ENCODE results near the gene RIPOR3.

Gene RIPOR3

DNA sequence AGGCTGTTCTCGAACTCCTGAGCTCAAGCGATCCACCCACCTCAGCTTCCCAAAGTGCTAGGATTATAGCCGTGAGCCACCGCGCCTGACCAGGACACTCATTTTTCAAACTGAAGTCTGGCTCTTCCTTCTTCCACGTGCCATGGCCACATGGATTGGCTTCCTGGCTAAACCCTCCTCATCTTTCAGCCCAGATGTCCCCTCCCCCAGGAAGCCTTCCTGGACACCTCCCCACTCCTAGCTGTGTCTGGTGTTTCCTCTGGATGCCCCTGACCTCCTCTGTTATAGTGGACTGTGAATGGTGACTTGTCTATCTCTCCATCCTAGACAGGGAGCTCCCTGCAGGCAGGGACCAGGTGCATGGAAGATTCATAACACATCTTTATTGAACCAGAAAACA is 57.2 kb downstream of the RIPOR3 start:
- H3K9me3 ChIP-seq (ENCODE audit: control insufficient read depth, insufficient read depth, low read length), result no peaks in the 10 kb centered on the region
- peaks cover 25% of the 10 kb centered on the region for H3K4me1 ChIP-seq (ENCODE audit: control insufficient read depth, insufficient read depth, low read length)
- H3K36me3 ChIP-seq (ENCODE audit: control insufficient read depth, insufficient read depth, low read length), result no peaks in the 10 kb centered on the region
- H3K9ac ChIP-seq (ENCODE audit: low read depth, low read length), result no peak overlapping the region
- no peaks in the 10 kb centered on the region for H3K27me3 ChIP-seq (ENCODE audit: control insufficient read depth, insufficient read depth, low read length)
- no peak overlapping the region for H3K27ac ChIP-seq (ENCODE audit: low read depth, low read length)
- H3K4me3 ChIP-seq (ENCODE audit: low read depth, low read length), result no peak overlapping the region

DNA sequence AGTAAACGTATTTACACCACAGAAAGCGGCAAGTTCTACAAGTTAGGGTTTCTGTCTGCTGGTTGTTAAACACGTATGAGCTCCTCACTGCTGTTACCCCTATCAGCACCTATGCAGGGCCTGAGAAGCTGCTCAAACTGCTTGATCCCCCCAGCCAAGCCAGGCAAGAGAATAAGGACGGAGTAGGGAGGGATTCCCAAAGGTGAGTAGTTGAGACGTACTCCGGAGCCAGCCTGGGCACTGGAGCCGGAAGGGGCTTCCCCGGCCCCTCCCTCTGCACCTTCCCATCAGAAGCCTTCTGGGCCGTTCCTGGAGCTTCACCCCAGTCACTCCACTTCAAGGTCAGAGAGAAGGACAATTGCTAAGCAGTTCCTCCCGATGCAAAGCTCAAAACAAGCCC is 58.0 kb downstream of the RIPOR3 start:
- Histone ChIP-seq H3K9me3 (ENCODE audit: control insufficient read depth, insufficient read depth, low read length) (no peaks in the 10 kb centered on the region), H3K27me3 (ENCODE audit: control insufficient read depth, insufficient read depth, low read length) (no peaks in the 10 kb centered on the region), H3K27ac (ENCODE audit: low read depth, low read length) (no peak overlapping the region), H3K9ac (ENCODE audit: low read depth, low read length) (no peak overlapping the region), H3K4me1 (ENCODE audit: control insufficient read depth, insufficient read depth, low read length) (peaks cover 21% of the 10 kb centered on the region), H3K36me3 (ENCODE audit: control insufficient read depth, insufficient read depth, low read length) (no peaks in the 10 kb centered on the region), H3K4me3 (ENCODE audit: low read depth, low read length) (no peak overlapping the region)

DNA sequence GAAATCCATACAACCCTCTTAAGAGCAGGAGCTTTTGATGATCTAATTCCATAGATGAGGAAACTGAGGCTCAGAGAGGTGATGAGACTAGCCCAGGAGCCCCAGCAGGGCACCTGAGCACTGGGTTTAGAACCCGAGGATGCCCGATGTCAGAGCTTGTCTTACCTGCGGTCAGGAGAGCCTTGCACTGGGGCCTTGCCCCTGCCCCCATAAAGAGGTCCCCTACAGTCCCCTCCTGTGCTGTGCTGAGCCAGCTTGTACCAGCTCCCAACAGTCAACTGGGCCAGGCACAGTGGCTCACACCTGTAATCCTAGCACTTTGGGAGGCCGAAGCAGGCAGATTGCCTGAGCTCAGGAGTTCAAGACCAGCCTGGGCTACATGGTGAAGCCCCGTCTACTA is 58.6 kb downstream of the RIPOR3 start:
- H3K9me3 ChIP-seq (ENCODE audit: control insufficient read depth, insufficient read depth, low read length), result no peaks in the 10 kb centered on the region
- H3K27ac ChIP-seq (ENCODE audit: low read depth, low read length), result no peak overlapping the region
- no peaks in the 10 kb centered on the region for H3K27me3 ChIP-seq (ENCODE audit: control insufficient read depth, insufficient read depth, low read length)
- H3K4me3 ChIP-seq (ENCODE audit: low read depth, low read length), result no peak overlapping the region
- H3K4me1 ChIP-seq (ENCODE audit: control insufficient read depth, insufficient read depth, low read length), result peaks cover 20% of the 10 kb centered on the region
- H3K36me3 ChIP-seq (ENCODE audit: control insufficient read depth, insufficient read depth, low read length), result no peaks in the 10 kb centered on the region
- no peak overlapping the region for H3K9ac ChIP-seq (ENCODE audit: low read depth, low read length)

DNA sequence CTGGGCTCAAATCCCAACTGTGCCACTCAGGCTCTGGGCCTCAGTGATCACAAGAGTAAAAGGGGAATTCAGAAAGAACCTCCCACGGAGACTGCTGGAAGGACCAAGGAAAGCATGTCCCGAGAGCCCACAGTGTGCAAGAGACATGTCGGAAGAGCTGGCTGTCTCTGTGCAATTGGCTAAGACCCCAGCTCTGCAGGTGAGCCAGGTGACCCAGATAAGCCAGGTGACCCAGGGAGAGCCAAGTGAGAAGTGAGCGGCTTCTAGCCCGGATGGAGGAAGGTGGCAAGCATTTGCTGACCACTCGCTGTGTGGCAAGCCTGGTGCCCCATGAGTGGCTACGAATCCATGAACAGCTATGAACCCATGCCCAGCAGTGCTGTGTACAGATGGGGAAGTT is 59.1 kb downstream of the RIPOR3 start:
- Histone ChIP-seq H3K4me3 (ENCODE audit: low read depth, low read length) (no peak overlapping the region), H3K27ac (ENCODE audit: low read depth, low read length) (no peak overlapping the region), H3K9ac (ENCODE audit: low read depth, low read length) (no peak overlapping the region), H3K9me3 (ENCODE audit: control insufficient read depth, insufficient read depth, low read length) (no peaks in the 10 kb centered on the region), H3K4me1 (ENCODE audit: control insufficient read depth, insufficient read depth, low read length) (peaks cover 15% of the 10 kb centered on the region), H3K36me3 (ENCODE audit: control insufficient read depth, insufficient read depth, low read length) (no peaks in the 10 kb centered on the region), H3K27me3 (ENCODE audit: control insufficient read depth, insufficient read depth, low read length) (no peaks in the 10 kb centered on the region)

DNA sequence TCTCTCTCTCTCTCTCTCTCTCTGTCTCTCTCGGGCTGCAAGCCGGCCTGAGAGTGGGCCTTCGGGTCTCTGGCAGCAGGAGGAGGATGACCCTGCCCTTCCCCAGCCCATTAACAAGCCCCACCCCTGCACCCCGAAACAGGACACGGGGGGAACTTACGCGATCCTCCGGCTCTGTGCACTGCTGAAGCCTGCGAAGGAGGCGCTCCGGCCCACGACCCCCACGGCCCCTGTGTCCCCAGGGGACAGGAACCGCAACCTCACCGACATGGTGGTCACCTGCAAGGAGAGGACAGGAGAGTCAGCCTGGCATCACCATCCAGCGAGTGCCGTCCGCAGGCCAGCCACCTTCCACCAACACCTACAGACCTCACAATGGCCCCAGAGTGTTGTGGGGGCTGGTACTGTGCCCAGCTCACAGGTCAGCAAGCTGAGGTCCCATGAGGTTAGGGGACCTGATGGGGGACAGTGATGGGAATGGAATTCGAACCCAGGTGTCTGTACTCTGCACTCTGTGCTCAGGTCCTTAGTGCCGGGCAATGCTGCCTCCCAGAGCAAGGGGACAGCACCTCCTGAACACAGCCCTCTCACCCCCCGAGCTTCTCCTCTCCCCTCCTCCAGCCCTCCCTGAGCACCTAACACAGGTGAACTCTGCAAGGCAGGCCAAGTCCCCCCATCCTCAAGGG is 60.6 kb downstream of the RIPOR3 start:
- Histone ChIP-seq H3K9me3 (ENCODE audit: control insufficient read depth, insufficient read depth, low read length) (no peaks in the 10 kb centered on the region), H3K36me3 (ENCODE audit: control insufficient read depth, insufficient read depth, low read length) (no peaks in the 10 kb centered on the region), H3K27me3 (ENCODE audit: control insufficient read depth, insufficient read depth, low read length) (no peaks in the 10 kb centered on the region), H3K4me1 (ENCODE audit: control insufficient read depth, insufficient read depth, low read length) (peaks cover 4% of the 10 kb centered on the region; the same call in 1 of the 2 replicates), H3K9ac (ENCODE audit: low read depth, low read length) (no peak overlapping the region), H3K4me3 (ENCODE audit: low read depth, low read length) (no peak overlapping the region), H3K27ac (ENCODE audit: low read depth, low read length) (no peak overlapping the region)

DNA sequence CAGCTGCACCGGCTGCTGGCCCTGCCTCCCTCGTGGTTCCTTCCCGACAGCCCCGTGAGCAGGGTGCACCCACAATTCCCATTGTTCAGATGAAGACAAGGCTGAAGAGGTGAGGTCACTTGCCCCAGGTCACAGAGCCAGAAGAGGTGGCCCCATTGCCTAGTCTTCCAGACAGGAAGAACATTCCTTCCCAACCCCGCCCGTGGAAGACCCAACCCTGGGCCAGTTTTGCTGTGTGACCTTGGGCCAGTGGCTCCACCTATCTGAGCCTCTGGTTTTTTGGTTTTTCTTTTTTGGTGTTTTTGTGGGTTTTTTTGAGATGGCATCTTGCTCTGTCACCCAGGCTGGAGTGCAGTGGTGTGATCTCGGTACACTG is 61.7 kb downstream of the RIPOR3 start:
- Histone ChIP-seq H3K4me3 (ENCODE audit: low read depth, low read length) (no peak overlapping the region), H3K27me3 (ENCODE audit: control insufficient read depth, insufficient read depth, low read length) (no peaks in the 10 kb centered on the region), H3K36me3 (ENCODE audit: control insufficient read depth, insufficient read depth, low read length) (no peaks in the 10 kb centered on the region), H3K27ac (ENCODE audit: low read depth, low read length) (no peak overlapping the region), H3K9ac (ENCODE audit: low read depth, low read length) (no peak overlapping the region), H3K9me3 (ENCODE audit: control insufficient read depth, insufficient read depth, low read length) (no peaks in the 10 kb centered on the region), H3K4me1 (ENCODE audit: control insufficient read depth, insufficient read depth, low read length) (peaks cover 6% of the 10 kb centered on the region; the same call in 1 of the 2 replicates)

DNA sequence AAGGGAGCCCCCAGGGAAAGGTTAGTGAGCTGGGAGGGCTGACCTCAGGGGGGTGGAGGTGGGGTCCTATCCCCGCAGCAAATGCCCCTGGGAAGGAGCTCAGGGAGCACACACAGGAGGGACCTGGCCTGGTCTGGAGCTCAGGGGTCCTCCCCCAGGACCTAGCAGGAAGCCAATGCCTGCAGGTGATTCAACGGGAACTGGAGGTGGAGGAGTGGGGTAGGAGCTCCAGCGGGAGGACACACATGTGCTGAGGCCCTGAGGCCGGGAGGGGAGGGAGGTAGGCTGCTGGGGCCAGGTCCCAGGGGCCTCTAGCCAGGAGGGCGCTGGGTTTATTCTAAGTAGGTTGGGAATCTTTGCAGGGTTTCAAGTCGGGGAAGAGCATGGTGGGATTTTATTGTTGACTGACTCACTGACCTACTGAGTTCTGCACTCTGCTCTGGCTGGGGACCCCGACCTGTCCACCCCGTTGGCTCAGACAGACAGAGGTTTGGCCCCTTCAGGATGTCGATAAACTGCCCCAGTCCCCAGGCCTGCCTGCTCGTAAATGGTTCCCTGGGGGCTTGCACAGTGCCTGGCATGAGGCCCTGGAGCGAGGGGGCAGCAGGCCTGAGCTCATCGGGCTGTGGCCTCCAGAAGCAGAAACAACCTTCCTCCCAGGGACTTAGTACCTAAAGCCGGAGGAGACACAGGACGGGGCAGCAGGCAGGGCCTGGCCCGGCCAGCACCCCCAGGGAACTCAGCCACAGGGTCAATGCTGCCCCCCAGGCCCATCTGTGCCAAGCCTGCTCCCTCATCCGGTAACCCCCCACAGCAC is 62.3 kb downstream of the RIPOR3 start:
- Histone ChIP-seq H3K27ac (ENCODE audit: low read depth, low read length) (no peak overlapping the region), H3K9me3 (ENCODE audit: control insufficient read depth, insufficient read depth, low read length) (no peaks in the 10 kb centered on the region), H3K4me1 (ENCODE audit: control insufficient read depth, insufficient read depth, low read length) (peaks cover 6% of the 10 kb centered on the region; the same call in 1 of the 2 replicates), H3K27me3 (ENCODE audit: control insufficient read depth, insufficient read depth, low read length) (no peaks in the 10 kb centered on the region), H3K4me3 (ENCODE audit: low read depth, low read length) (no peak overlapping the region), H3K9ac (ENCODE audit: low read depth, low read length) (no peak overlapping the region), H3K36me3 (ENCODE audit: control insufficient read depth, insufficient read depth, low read length) (no peaks in the 10 kb centered on the region)

DNA sequence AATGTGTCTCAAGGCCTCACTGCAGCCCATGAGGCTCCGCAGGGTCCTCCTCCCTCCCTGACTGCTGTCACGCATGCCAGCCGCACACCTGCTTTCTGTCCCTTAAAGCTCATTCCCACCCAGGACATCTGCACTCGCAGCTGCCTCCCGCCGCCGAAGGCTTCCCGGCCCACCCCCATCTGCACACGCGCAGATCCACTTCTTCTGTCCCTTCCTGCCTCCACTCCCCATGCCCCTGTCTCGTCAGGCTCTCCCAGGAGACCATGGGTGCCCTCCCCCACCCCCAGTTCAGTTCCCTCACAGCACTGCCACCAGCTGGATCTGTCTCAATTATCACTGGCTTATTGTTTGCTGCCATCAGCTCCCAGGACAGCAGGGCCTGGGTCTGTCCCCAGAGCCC is 63.0 kb downstream of the RIPOR3 start:
- no peaks in the 10 kb centered on the region for H3K27me3 ChIP-seq (ENCODE audit: control insufficient read depth, insufficient read depth, low read length)
- no peak overlapping the region for H3K9ac ChIP-seq (ENCODE audit: low read depth, low read length)
- no peak overlapping the region for H3K4me3 ChIP-seq (ENCODE audit: low read depth, low read length)
- no peaks in the 10 kb centered on the region for H3K9me3 ChIP-seq (ENCODE audit: control insufficient read depth, insufficient read depth, low read length)
- H3K36me3 ChIP-seq (ENCODE audit: control insufficient read depth, insufficient read depth, low read length), result no peaks in the 10 kb centered on the region
- H3K27ac ChIP-seq (ENCODE audit: low read depth, low read length), result no peak overlapping the region
- H3K4me1 ChIP-seq (ENCODE audit: control insufficient read depth, insufficient read depth, low read length), result peaks cover 6% of the 10 kb centered on the region; the same call in 1 of the 2 replicates

DNA sequence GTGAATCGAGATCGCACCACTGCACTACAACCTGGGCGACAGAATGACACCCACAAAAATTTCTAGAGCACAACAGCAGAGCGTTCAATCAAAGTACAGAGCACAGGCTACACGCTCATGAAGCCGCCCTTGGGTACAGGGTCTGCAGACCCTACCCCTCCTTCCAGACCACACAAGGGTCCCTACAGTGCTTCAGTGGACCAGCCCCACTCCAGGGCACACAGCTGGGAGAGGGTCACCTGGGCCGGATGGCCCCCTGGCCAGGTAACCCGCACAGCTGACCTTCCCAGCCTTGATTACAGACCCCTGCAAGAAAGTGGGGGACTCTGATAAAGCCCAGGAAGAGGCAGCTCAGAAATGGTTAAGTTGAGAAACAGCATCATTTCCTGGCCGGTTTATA is 63.6 kb downstream of the RIPOR3 start:
- Histone ChIP-seq H3K9ac (ENCODE audit: low read depth, low read length) (no peak overlapping the region), H3K27me3 (ENCODE audit: control insufficient read depth, insufficient read depth, low read length) (no peaks in the 10 kb centered on the region), H3K4me3 (ENCODE audit: low read depth, low read length) (no peak overlapping the region), H3K4me1 (ENCODE audit: control insufficient read depth, insufficient read depth, low read length) (peaks cover 6% of the 10 kb centered on the region; the same call in 1 of the 2 replicates), H3K9me3 (ENCODE audit: control insufficient read depth, insufficient read depth, low read length) (no peaks in the 10 kb centered on the region), H3K36me3 (ENCODE audit: control insufficient read depth, insufficient read depth, low read length) (no peaks in the 10 kb centered on the region), H3K27ac (ENCODE audit: low read depth, low read length) (no peak overlapping the region)

DNA sequence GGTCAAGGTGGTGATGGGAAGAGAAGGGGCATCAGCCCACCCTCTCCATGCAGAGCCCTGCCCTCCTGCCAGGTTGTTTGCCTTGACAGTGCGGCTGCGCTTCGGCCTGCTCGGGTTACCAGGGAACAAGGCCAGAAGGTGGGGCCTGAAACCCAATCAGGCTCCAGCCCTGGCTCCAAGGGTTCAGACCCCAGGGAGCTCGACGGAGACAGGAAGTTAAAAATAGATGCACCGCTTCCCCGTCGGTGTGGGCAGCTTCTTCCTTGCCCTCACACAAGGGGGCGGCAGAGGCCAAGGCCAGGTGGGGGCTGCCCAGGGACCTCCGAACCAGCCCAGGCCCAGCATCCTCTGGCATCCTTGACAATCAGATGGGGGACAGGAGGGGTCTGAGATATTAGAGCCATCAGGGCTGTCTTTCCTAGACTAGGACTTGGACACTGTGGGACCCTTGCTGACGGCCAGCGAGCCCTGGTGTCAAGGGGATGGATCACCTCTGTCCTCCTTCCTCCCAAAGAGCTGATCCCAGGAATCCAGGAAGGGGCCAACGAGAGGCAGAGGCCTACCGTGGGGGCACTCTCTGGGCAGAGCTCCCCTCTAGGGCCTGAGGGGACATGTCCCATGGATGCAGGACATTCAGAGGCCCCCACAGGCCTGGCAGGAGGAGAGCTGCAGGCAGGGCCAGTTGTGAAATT is 65.2 kb downstream of the RIPOR3 start:
- Histone ChIP-seq H3K9ac (ENCODE audit: low read depth, low read length) (no peak overlapping the region), H3K27ac (ENCODE audit: low read depth, low read length) (peak overlapping the region; percentile 17), H3K27me3 (ENCODE audit: control insufficient read depth, insufficient read depth, low read length) (no peaks in the 10 kb centered on the region), H3K4me1 (ENCODE audit: control insufficient read depth, insufficient read depth, low read length) (peaks cover 6% of the 10 kb centered on the region; the same call in 1 of the 2 replicates), H3K36me3 (ENCODE audit: control insufficient read depth, insufficient read depth, low read length) (no peaks in the 10 kb centered on the region), H3K9me3 (ENCODE audit: control insufficient read depth, insufficient read depth, low read length) (0 out of 2 replicates have a peak, but pooled peaks cover 3% of the 10 kb centered on the region), H3K4me3 (ENCODE audit: low read depth, low read length) (no peak overlapping the region)
